ENCODE measurements around the gene ICAM4.

ICAM4 gene

DNA sequence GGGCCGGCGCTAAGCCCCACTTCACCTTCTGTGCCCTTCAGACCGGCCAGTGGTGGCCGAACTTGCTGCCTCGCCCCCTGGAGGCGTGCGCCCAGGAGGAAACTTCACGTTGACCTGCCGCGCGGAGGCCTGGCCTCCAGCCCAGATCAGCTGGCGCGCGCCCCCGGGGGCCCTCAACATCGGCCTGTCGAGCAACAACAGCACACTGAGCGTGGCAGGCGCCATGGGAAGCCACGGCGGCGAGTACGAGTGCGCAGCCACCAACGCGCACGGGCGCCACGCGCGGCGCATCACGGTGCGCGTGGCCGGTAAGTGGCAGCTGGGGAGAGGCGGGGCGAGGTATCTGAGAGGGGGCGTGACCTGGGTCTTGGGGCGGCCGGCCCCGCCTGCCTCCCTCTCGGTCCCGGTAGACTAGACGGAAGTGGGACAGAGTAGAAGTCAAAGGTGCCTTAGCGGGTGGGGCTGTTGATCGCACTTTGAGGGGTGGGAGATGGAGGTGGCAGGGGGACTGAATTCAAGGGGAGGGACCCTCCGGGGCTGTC lies 8.6 kb downstream of the ICAM4 start:
- no peak for TF ChIP-seq CTCF (IDR thresholded peaks at IDR 0.05; ENCODE audit: low read depth, low read length, missing control alignments)
- in situ Hi-C loops (cut with HindIII; ENCODE audit: low sequenced_read_pairs) = no loop called here
- no peak overlapping the region for H3K4me3 ChIP-seq (ENCODE audit: low read depth, low read length)
- no peak for DNase-seq (ENCODE audit: low read depth)

- no peak for TF ChIP-seq CTCF (IDR thresholded peaks at IDR 0.05; ENCODE audit: low read depth, low read length, missing control alignments)
- no peak overlapping the region for H3K4me3 ChIP-seq (ENCODE audit: low read depth, low read length)
- in situ Hi-C loops (cut with HindIII; ENCODE audit: low sequenced_read_pairs) = no loop called here
- DNase-seq (ENCODE audit: low read depth) = no peak
These were observed 9.3 kb downstream of the ICAM4 start for GRCh38 chr19:10295847-10296591.

DNA sequence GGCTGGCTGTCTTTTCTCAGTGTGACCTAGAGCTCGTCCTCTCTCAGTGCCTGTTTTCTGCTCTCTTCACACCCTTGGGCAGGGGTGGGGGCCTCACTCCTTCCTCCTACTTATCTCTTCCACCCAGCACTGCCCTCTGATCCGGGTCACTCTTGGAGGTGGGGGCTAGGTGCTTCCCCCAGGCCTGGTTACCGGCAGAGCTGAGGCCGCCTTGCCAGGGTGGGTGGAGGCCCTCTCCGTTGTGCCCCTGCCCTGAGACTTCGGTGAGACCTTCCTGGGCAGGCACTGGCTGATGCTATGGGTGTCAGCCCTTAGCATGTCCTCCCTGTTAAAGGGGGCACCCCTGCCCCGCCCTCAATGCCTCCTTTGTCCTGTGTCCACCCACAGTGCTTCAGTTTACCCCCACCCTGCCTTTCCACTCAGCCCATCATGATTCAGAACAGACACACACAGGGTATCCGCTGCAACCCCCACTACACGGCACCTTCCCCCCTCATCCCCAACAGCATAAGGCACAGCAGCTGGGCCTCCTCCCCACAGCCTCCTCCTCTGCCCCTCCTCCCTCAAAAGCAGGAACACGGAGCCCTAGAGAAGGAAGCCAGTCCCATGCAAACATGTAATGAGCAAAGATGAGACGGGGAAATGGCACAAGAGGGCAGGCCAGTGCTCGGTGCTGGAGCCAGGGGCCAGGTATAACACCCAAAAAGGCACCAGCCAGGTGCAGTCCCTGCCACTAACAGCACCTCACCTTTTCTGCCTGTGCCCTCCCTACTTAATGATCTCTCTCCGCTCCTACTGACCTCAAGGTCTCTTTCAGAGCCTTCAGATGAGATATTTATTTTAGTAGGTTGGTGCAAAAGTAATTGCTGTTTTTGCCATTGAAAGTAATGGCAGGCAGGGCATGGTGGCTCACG lies 13.0 kb downstream of the ICAM4 start:
- in situ Hi-C loops (cut with HindIII; ENCODE audit: low sequenced_read_pairs) = no loop called here
- no peak overlapping the region for H3K4me3 ChIP-seq (ENCODE audit: low read depth, low read length)
- DNase-seq (ENCODE audit: low read depth) = no peak
- TF ChIP-seq CTCF (IDR thresholded peaks at IDR 0.05; ENCODE audit: low read depth, low read length, missing control alignments) = no peak

GRCh38 chr19:10305139-10305806 lies 18.5 kb downstream of the ICAM4 start:
- DNase-seq (ENCODE audit: low read depth) = no peak
- no peak overlapping the region for H3K4me3 ChIP-seq (ENCODE audit: low read depth, low read length)
- no peak for TF ChIP-seq CTCF (IDR thresholded peaks at IDR 0.05; ENCODE audit: low read depth, low read length, missing control alignments)
- in situ Hi-C loops (cut with HindIII; ENCODE audit: low sequenced_read_pairs) = no loop called here

DNA sequence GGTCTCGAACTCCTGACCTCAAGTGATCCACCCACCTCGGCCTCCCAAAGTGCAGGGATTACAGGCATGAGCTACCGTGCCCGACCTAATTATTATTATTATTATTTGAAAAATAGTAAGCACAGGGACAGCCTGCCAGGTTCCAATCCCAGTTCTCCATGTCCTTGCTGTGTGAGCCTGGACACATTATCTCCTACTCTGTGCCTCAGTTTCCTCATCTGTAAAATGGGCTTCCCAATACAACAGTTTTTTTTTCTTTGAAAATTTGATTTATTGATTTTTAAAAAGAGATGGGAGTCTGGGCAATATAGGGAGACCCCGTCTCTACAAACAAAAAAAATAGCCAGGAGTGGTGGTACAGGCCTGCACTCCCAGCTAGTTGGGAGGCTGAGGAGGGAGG lies 19.6 kb downstream of the ICAM4 start:
- H3K4me3 ChIP-seq (ENCODE audit: low read depth, low read length) = no peak overlapping the region
- in situ Hi-C loops (cut with HindIII; ENCODE audit: low sequenced_read_pairs) = no loop called here
- no peak for TF ChIP-seq CTCF (IDR thresholded peaks at IDR 0.05; ENCODE audit: low read depth, low read length, missing control alignments)
- DNase-seq (ENCODE audit: low read depth) = no peak

DNA sequence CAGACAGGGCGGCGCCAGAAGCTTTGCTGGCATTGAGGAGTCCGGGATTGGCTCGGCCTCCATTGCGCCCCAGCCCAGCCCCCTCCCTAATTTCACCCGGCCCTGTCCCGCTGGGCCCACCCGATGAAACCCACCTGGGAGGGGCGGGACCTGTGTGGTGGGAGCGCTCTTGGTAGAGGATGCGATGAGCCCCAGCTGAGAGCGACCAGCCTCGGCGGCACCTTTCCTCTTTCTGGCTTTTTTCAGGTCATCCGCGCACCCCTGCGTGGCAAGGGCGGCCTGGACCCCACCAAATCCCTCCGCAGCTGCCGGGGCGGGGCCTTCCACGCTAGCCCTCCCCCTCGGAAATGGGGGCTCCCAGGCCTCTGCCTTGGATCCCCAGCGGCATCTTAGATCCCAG lies 22.7 kb downstream of the ICAM4 start, which contains the start of gene ZGLP1:
TSS of gene ZGLP1 (minus strand) at position 393 of the 400 bp plus-strand sequence.
- DNase-seq (ENCODE audit: low read depth) = no peak
- TF ChIP-seq CTCF (IDR thresholded peaks at IDR 0.05; ENCODE audit: low read depth, low read length, missing control alignments) = no peak
- no peak within 1 kb of the TSS for H3K4me3 ChIP-seq (ENCODE audit: low read depth, low read length)
- in situ Hi-C loops (cut with HindIII; ENCODE audit: low sequenced_read_pairs) = no loop called here

Measured in astrocyte of the cerebellum (primary cell).